ENCODE measurements around the gene KRT86.

- TF ChIP-seq EZH2 (IDR thresholded peaks at IDR 0.05; ENCODE audit: insufficient read depth, poor library complexity, severe bottlenecking) (no peak), EZH2phosphoT487 (IDR thresholded peaks at IDR 0.05; ENCODE audit: insufficient read depth, low read depth) (no peak)
Observed at GRCh38 chr12:52319097-52319496, 44.7 kb downstream of the KRT86 start.
